Naive thymus-derived CD4-positive, alpha-beta T cell (primary cell): ENCODE measurements around the gene SLC23A3. TPM values are rescaled to one million over a fixed set of nuclear protein-coding genes. Genes with fewer than 3 reads are reported as not detected.

ENCODE experiments used
- ATAC-seq: fragments of 150-1000 bp; cut with Tn5 transposase; 2 replicates; pipeline ENCODE4 v1.10.0; 2021; ENCODE audit warnings: mild to moderate bottlenecking, moderate library complexity
- CTCF ChIA-PET: fragments of 350-600 bp; sonication (Branson Sonifier 250); formaldehyde crosslinking; loops from one replicate; lab custom pipeline; 2021; ENCODE audit warnings: antibody characterized with exemption; lab: Charles Lee
- POLR2A ChIA-PET: fragments of 350-600 bp; sonication (Branson Sonifier 250); formaldehyde crosslinking; loops from one replicate; lab custom pipeline; 2021; ENCODE audit warnings: antibody characterized with exemption, inconsistent platforms; lab: Charles Lee
- DNase-seq, 9 donors: peaks; one replicate each; pipeline versions ENCODE4 v3.0.0 to v3.0.0-alpha.2; 2020 to 2022; ENCODE audit warnings: mixed read lengths in 1 of 9
- H3K27ac ChIP-seq: one replicate; pipeline ENCODE4 v1.7.0; 2013; ENCODE audit warnings: mild to moderate bottlenecking, low read depth, low read length, moderate library complexity
- H3K27me3 ChIP-seq, 2 donors: one replicate each; pipeline ENCODE4 v1.7.0; 2013; ENCODE audit warnings: low read length in 2 of 2, mild to moderate bottlenecking in 2 of 2, moderate library complexity in 2 of 2; ENCODE audit not compliant: control insufficient read depth in 2 of 2, insufficient read depth in 2 of 2
- H3K36me3 ChIP-seq, 3 experiments: 1 replicate in 2 of 3; 2 replicates in 1 of 3; pipeline ENCODE4 v1.7.0; 2013; ENCODE audit warnings: low read length in 3 of 3, mild to moderate bottlenecking in 3 of 3, moderate library complexity in 1 of 3; ENCODE audit not compliant: insufficient read depth in 3 of 3, control insufficient read depth in 2 of 3
- H3K4me1 ChIP-seq, 2 donors: one replicate each; pipeline ENCODE4 v1.7.0; 2013; ENCODE audit warnings: low read length in 2 of 2, mild to moderate bottlenecking in 2 of 2, moderate library complexity in 1 of 2; ENCODE audit not compliant: control insufficient read depth in 2 of 2, insufficient read depth in 2 of 2
- H3K4me3 ChIP-seq: 2 replicates; pipeline ENCODE4 v1.7.0; 2013; ENCODE audit warnings: mild to moderate bottlenecking, low read length
- H3K9me3 ChIP-seq, 3 experiments: 1 replicate in 2 of 3; 2 replicates in 1 of 3; pipeline ENCODE4 v1.7.0; 2013; ENCODE audit warnings: low read length in 3 of 3; ENCODE audit not compliant: control insufficient read depth in 2 of 3
- H3K27ac Mint-ChIP-seq, 9 donors: one replicate each; pipeline ENCODE4 v1.8.0; 2020 to 2022; ENCODE audit warnings: mixed read lengths in 9 of 9, mild to moderate bottlenecking in 8 of 9, moderate library complexity in 5 of 9, inconsistent platforms in 2 of 9
- H3K27me3 Mint-ChIP-seq, 5 donors: one replicate each; pipeline ENCODE4 v1.8.0; 2021 to 2022; ENCODE audit warnings: mixed read lengths in 5 of 5, mild to moderate bottlenecking in 1 of 5
- H3K36me3 Mint-ChIP-seq, 5 donors: one replicate each; pipeline ENCODE4 v1.8.0; 2020 to 2022; ENCODE audit warnings: mixed read lengths in 5 of 5, mild to moderate bottlenecking in 3 of 5, inconsistent platforms in 1 of 5
- H3K4me1 Mint-ChIP-seq, 7 donors: one replicate each; pipeline ENCODE4 v1.8.0; 2020 to 2022; ENCODE audit warnings: mixed read lengths in 7 of 7, mild to moderate bottlenecking in 3 of 7, inconsistent platforms in 1 of 7
- H3K4me3 Mint-ChIP-seq, 10 donors: one replicate each; pipeline ENCODE4 v1.8.0; 2020 to 2022; ENCODE audit warnings: mild to moderate bottlenecking in 10 of 10, mixed read lengths in 10 of 10, moderate library complexity in 6 of 10, inconsistent platforms in 2 of 10
- H3K9me3 Mint-ChIP-seq, 11 donors: one replicate each; pipeline ENCODE4 v1.8.0; 2020 to 2022; ENCODE audit warnings: mixed read lengths in 11 of 11, mild to moderate bottlenecking in 4 of 11, inconsistent platforms in 1 of 11, moderate library complexity in 1 of 11
- intact Hi-C, 2 donors: fragments of 100-400 bp; cut with micrococcal nuclease; formaldehyde crosslinking; loops; one replicate each; pipeline ENCODE4 v1.15.1; 2023
- polyA plus RNA-seq, 2 donors: library from polyadenylated mRNA; unstranded; fragments of 300-500 nt; fragmentation: Illumina TruSeq; gene quantifications; one replicate each; pipeline ENCODE4 v1.2.3, GENCODE V29; 2021
- total RNA-seq, 6 experiments: library from RNA in 5 of 6; stranded (reverse) in 5 of 6; gene quantifications; 1 replicate in 5 of 6; 2 replicates in 1 of 6; pipeline ENCODE4 v1.2.3 and lab custom pipeline; 2021 to 2026

Gene SLC23A3
- total and polyA plus RNA-seq, 7 experiments from 2014 or later = 0.08 to 8.6 (median 2.0) TPM; not detected in 1

DNA sequence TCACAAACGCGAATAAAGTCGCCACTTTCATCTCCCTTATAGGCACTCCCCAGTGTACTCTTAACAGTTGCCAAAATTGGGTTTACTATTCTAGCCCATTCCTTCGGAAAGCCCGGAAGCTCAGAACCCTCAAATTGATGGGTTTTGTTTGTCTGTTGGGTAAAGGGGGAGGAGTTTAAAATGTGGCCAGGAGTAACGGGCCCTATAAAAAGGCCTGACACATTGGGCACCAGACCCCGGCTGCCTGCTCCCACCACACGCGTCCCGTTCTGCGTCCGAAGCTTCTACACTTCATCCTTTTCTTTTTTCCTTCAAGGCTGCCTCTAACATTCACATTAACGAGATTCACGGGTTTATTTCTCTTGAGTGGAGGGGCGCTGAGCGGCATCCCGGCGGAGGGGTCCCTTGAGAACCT, 10.1 kb downstream of the SLC23A3 start:
- Histone ChIP-seq H3K4me3 (peak overlapping the region; percentile 70), H3K4me1 (peaks cover 11 to 12% of the 10 kb centered on the region in 2 donors), H3K36me3 (peaks cover 0 to 23% (median 5%) of the 10 kb centered on the region in 3 experiments), H3K9me3 (no peaks in the 10 kb centered on the region), H3K27me3 (no peaks in the 10 kb centered on the region), H3K27ac (peak overlapping the region; percentile 77)
- Mint-ChIP-seq H3K4me3 (peak overlapping the region; percentile 88 to 97 (median 93)), H3K4me1 (peaks cover 11 to 41% (median 24%) of the 10 kb centered on the region in 7 donors), H3K9me3 (no peaks in the 10 kb centered on the region), H3K36me3 (peaks cover 6 to 20% (median 17%) of the 10 kb centered on the region in 5 donors), H3K27me3 (no peaks in the 10 kb centered on the region), H3K27ac (peak overlapping the region; percentile 81 to 97 (median 93))
- ChIA-PET CTCF (interaction anchor here (0.6 to 4.8 kb wide), 17 partner anchors 11 to 243 kb away, joined by 3 to 54 read pairs (median 6); partner anchors contain the start of genes ABCB6, SLC23A3 and ZFAND2B), POLR2A (interaction anchor here (0.6 to 2.5 kb wide), 22 partner anchors 15 to 229 kb away, joined by 3 to 32 read pairs (median 4); partner anchors contain the start of genes ABCB6, ANKZF1, CNPPD1 and GLB1L)
- intact Hi-C loops = loop anchor here (1.0 to 5.0 kb wide), 20 partner anchors 12 to 449 kb away; partner anchors contain the start of genes ABCB6 (in 2 of the 2), ANKZF1 (in 2 of the 2), ATG9A (in 2 of the 2) and DNAJB2 (in 2 of the 2)
- no peak for DNase-seq
- no peak for ATAC-seq

DNA sequence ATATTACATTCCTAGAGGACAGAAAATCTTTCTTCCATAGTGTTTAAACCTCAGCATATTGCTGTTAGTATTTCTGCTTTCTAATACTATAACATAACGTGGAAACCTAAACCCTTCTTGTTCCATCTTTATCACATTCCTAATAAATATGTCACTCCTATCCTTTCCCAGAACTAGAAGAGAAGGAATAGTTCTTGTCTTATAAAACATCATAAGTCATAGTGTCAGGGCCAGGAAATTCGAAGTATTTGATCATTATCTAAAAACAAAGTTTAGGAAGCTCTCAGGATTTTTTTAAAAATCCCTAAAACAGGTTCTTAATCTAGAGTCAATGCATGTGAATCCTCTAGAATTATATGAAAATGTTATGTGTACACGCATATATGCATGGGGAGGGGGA, 11.2 kb downstream of the SLC23A3 start:
- Histone ChIP-seq H3K4me3 (no peak overlapping the region), H3K4me1 (peaks cover 11 to 12% of the 10 kb centered on the region in 2 donors), H3K9me3 (no peaks in the 10 kb centered on the region), H3K27ac (no peak overlapping the region), H3K27me3 (no peaks in the 10 kb centered on the region), H3K36me3 (peaks cover 0 to 25% (median 9%) of the 10 kb centered on the region in 3 experiments)
- H3K4me1 Mint-ChIP-seq = peaks cover 11 to 41% (median 24%) of the 10 kb centered on the region in 7 donors
- H3K4me3 Mint-ChIP-seq = peak overlapping the region in 2 of 10 donors; percentile 16 to 52
- DNase-seq = no peak
- no peak for ATAC-seq
- no peaks in the 10 kb centered on the region for H3K9me3 Mint-ChIP-seq
- ChIA-PET POLR2A (interaction anchor here (0.6 to 2.5 kb wide), 15 partner anchors 16 to 141 kb away, joined by 3 to 32 read pairs (median 5); partner anchors contain the start of genes ANKZF1, CNPPD1, DNAJB2 and GLB1L), CTCF (interaction anchor here (0.5 to 4.8 kb wide), 20 partner anchors 12 to 244 kb away, joined by 3 to 54 read pairs (median 6); partner anchors contain the start of genes ABCB6, ANKZF1, ATG9A and DNAJB2)
- no peaks in the 10 kb centered on the region for H3K27me3 Mint-ChIP-seq
- peak overlapping the region in 2 of 9 donors; percentile 16 to 72 for H3K27ac Mint-ChIP-seq
- intact Hi-C loops = no loop called here
- H3K36me3 Mint-ChIP-seq = peaks cover 4 to 23% (median 22%) of the 10 kb centered on the region in 5 donors

DNA sequence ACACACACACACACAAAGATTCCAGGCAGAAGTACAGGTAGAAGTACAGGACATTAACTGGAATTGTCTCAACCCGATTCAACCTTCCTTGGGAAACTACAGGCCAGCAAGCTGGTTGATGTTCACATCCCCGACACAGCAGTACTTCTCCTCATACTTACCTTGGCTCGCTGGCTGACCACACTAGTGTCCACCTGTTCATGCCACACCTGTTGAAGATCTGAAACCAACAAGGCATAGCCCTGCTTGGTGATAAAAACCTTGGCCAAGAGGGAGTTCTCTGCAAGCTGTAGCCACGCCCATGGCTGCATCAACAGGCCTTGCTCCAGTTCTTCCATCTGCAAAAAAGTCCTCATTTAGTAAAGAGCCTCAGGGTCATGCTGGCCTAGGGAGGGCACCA, 11.8 kb downstream of the SLC23A3 start:
- Mint-ChIP-seq H3K27ac (no peak overlapping the region), H3K9me3 (no peaks in the 10 kb centered on the region), H3K4me1 (peaks cover 11 to 38% (median 24%) of the 10 kb centered on the region in 7 donors), H3K4me3 (no peak overlapping the region), H3K36me3 (peaks cover 4 to 26% (median 23%) of the 10 kb centered on the region in 5 donors), H3K27me3 (no peaks in the 10 kb centered on the region)
- peaks cover 11 to 12% of the 10 kb centered on the region in 2 donors for H3K4me1 ChIP-seq
- H3K27me3 ChIP-seq = no peaks in the 10 kb centered on the region
- ATAC-seq = no peak
- CTCF ChIA-PET = interaction anchor here (0.6 to 4.8 kb wide), 11 partner anchors 12 to 141 kb away, joined by 3 to 54 read pairs (median 10); partner anchors contain the start of genes DNAJB2, SLC23A3 and ZFAND2B
- no peak overlapping the region for H3K27ac ChIP-seq
- intact Hi-C loops = no loop called here
- no peak for DNase-seq
- no peak overlapping the region for H3K4me3 ChIP-seq
- H3K9me3 ChIP-seq = no peaks in the 10 kb centered on the region
- POLR2A ChIA-PET = interaction anchor here (0.6 to 2.5 kb wide), 9 partner anchors 17 to 137 kb away, joined by 3 to 19 read pairs (median 5); partner anchors contain the start of genes GLB1L, STK16, TUBA4A and ZFAND2B
- peaks cover 0 to 29% (median 9%) of the 10 kb centered on the region in 3 experiments for H3K36me3 ChIP-seq

DNA sequence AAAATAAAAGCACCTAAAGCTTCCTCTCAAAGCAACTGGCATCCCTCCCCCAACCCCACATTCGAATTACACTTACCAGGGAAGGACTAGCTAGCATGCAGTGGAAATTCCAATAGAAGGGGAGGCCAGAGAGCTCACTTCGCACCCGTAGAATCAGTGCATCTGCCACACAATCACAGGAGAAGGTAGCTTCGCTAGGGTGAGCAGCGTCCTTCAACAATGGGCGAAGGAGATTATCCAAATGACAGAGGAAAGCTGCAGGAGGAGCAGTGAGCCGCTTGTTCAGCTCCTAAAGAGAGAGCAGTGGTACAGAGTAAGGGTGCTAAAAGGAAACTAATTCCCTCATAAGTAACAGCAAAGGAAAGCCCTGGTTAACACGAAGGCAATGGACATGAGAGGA, 12.4 kb downstream of the SLC23A3 start:
- POLR2A ChIA-PET = interaction anchor here (0.6 to 2.0 kb wide), 6 partner anchors 19 to 386 kb away, joined by 3 to 6 read pairs (median 4); partner anchors contain the start of genes CHPF, TUBA4A and ZFAND2B
- no peak for ATAC-seq
- no peak overlapping the region for H3K27ac Mint-ChIP-seq

DNA sequence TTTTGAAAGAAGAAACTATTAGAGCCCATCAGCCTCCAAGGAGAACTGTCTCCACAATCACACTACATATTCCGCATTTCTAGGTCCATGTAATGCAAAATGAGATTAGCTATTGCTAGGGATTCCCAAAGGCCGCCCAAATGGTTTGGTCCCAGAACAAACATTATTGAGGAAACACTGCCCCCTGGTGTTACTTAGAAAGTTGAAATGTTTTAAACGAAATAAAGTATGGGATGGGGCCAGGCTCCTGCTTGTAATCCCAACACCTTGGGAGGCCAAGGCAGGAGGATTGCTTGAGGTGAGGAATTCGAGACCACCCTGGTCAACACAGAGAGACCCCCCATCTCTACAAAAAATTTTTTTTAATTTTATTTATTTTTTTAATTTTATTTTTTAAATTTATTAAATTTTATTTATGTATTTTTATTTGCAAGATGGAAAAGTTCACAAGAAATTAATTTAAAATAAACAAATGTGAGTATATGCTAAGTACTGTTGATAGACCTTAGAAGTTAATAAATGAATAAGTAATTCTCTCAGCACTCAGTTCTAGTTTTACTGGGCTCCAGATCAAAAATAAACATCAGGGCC, 14.7 kb downstream of the SLC23A3 start:
- Mint-ChIP-seq H3K4me1 (peaks cover 7 to 21% (median 13%) of the 10 kb centered on the region in 7 donors), H3K27me3 (no peaks in the 10 kb centered on the region), H3K4me3 (no peak overlapping the region), H3K27ac (no peak overlapping the region), H3K36me3 (peaks cover 4 to 31% (median 24%) of the 10 kb centered on the region in 5 donors), H3K9me3 (no peaks in the 10 kb centered on the region)
- ChIA-PET CTCF (interaction anchor here (0.6 to 5.1 kb wide), 14 partner anchors 11 to 175 kb away, joined by 3 to 43 read pairs (median 4); partner anchors contain the start of gene ZFAND2B), POLR2A (interaction anchor here (0.6 kb wide), 1 partner anchor 21 kb away, joined by 3 read pairs; no protein-coding TSS in a partner anchor)
- peak; percentile 53 for ATAC-seq
- Histone ChIP-seq H3K27ac (no peak overlapping the region), H3K27me3 (no peaks in the 10 kb centered on the region), H3K4me1 (peaks cover 5 to 6% of the 10 kb centered on the region in 2 donors), H3K36me3 (peaks cover 0 to 37% (median 14%) of the 10 kb centered on the region in 3 experiments), H3K4me3 (no peak overlapping the region), H3K9me3 (no peaks in the 10 kb centered on the region)
- peak in 7 of 9 donors; percentile 35 to 58 (median 54) for DNase-seq
- intact Hi-C loops = loop anchor here (1.0 kb wide), 4 partner anchors 97 to 302 kb away; no protein-coding TSS in a partner anchor

More for the DNA sequence above, 12.4 kb downstream of the SLC23A3 start:
- no peak overlapping the region for H3K4me3 Mint-ChIP-seq
- H3K27me3 Mint-ChIP-seq = no peaks in the 10 kb centered on the region
- peaks cover 11 to 34% (median 24%) of the 10 kb centered on the region in 7 donors for H3K4me1 Mint-ChIP-seq
- Histone ChIP-seq H3K4me1 (peaks cover 11 to 12% of the 10 kb centered on the region in 2 donors), H3K9me3 (no peaks in the 10 kb centered on the region), H3K36me3 (peaks cover 0 to 29% (median 9%) of the 10 kb centered on the region in 3 experiments), H3K27ac (no peak overlapping the region), H3K4me3 (no peak overlapping the region), H3K27me3 (no peaks in the 10 kb centered on the region)
- no peak for DNase-seq
- H3K9me3 Mint-ChIP-seq = no peaks in the 10 kb centered on the region
- peaks cover 4 to 26% (median 22%) of the 10 kb centered on the region in 5 donors for H3K36me3 Mint-ChIP-seq
- intact Hi-C loops = no loop called here
- CTCF ChIA-PET = interaction anchor here (0.7 to 4.8 kb wide), 10 partner anchors 9 to 137 kb away, joined by 3 to 54 read pairs (median 6); partner anchors contain the start of gene SLC23A3

DNA sequence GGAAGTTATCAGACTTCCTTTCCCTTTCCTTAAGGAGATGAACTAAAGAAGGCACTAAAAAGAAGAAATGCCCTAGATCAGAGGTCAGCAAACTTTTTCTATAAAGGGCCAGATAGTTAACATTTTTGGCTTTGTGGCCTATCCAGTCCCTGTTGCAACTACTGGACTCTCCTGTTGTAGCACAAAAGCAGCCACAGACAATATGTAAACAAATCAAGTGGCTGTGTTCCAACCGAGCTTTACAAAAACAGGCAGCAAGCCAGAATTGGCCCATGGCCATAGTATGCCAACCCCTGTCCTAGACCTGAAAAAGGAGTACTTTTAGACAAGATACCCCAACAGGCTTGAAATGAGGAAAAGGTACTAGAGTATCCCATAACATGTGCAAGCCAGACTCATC, 20.2 kb downstream of the SLC23A3 start:
- Histone ChIP-seq H3K4me1 (no peaks in the 10 kb centered on the region), H3K36me3 (peaks cover 0 to 50% (median 19%) of the 10 kb centered on the region in 3 experiments), H3K27me3 (no peaks in the 10 kb centered on the region), H3K4me3 (no peak overlapping the region), H3K27ac (no peak overlapping the region), H3K9me3 (no peaks in the 10 kb centered on the region)
- H3K27me3 Mint-ChIP-seq = no peaks in the 10 kb centered on the region
- intact Hi-C loops = no loop called here
- no peak overlapping the region for H3K4me3 Mint-ChIP-seq
- H3K9me3 Mint-ChIP-seq = no peaks in the 10 kb centered on the region
- ChIA-PET POLR2A (no interaction called here), CTCF (no interaction called here)
- ATAC-seq (no peak), DNase-seq (no peak)
- no peak overlapping the region for H3K27ac Mint-ChIP-seq
- H3K36me3 Mint-ChIP-seq = peaks cover 9 to 47% (median 26%) of the 10 kb centered on the region in 5 donors
- peaks cover 0 to 3% (median 0%) of the 10 kb centered on the region in 7 donors for H3K4me1 Mint-ChIP-seq
